ENCODE data around the gene PSMC2. TPM values are rescaled to one million over a fixed set of nuclear protein-coding genes. Genes with fewer than 3 reads are reported as not detected.

Gene PSMC2
- total and polyA plus RNA-seq, 10 of the 15 experiments (the other 5 are each of a cell fraction or from before 2014, with no cell fraction given): 117 to 347 (median 220) TPM

DNA sequence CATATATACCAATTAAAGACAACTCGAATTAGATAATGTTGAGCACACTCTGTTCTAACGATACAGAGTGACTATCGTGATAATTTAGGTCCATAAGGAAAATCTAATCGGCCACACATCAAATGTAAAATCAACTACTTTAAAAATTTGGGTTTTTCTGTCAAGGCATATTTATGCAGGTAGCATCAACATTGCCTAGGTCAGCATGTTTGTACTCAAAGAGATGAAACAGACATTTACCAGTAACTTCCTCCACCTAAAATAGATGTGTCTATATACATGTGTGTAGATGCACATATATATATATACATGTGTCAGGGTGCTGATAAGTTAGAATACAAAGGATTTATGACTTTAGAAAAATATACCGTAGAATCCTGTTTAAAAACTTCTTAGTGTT, 22.0 kb downstream of the PSMC2 start:
- FAIRE-seq: no peak
- DNase-seq (ENCODE audit: low read depth, low spot score): no peak
- intact Hi-C loops (cut with micrococcal nuclease; ENCODE audit: unreplicated experiment): no loop called here
- Histone ChIP-seq H3K27me3 (replicated peaks in 1 of 2; ENCODE audit: control insufficient read depth in 2 of 2, insufficient read depth in 2 of 2, low read length in 1 of 2) (no peaks in the 10 kb centered on the region), H4K20me1 (ENCODE audit: control insufficient read depth, insufficient read depth) (no peaks in the 10 kb centered on the region), H3K36me3 (ENCODE audit: control insufficient read depth in 2 of 2, insufficient read depth in 2 of 2, low read length in 1 of 2) (peaks cover 5 to 22% of the 10 kb centered on the region in 2 experiments), H3K4me3 (no peak overlapping the region), H3K4me1 (ENCODE audit: control insufficient read depth, insufficient read depth, low read length) (no peaks in the 10 kb centered on the region), H3K27ac (ENCODE audit: control insufficient read depth, insufficient read depth) (no peak overlapping the region), H3K9ac (ENCODE audit: control insufficient read depth, insufficient read depth, low read length) (no peak overlapping the region), H2AFZ (ENCODE audit: control insufficient read depth, low read depth, low read length) (no peak overlapping the region), H3K79me2 (ENCODE audit: control insufficient read depth, insufficient read depth, low read length) (no peaks in the 10 kb centered on the region), H3K4me2 (ENCODE audit: control insufficient read depth, insufficient read depth) (no peak overlapping the region), H3K9me3 (replicated peaks; ENCODE audit: control insufficient read depth, insufficient read depth, low read length) (no peaks in the 10 kb centered on the region)
- WGBS (ENCODE audit: insufficient coverage, insufficient replicate concordance, low lambda C conversion rate, missing lambda C conversion rate): over 99% methylated on average over 5 of the region's 5 CpGs
- ChIA-PET CTCF (no interaction called here), RAD21 (ENCODE audit: unreplicated experiment) (no interaction called here), POLR2A (no interaction called here), SMC1A (ENCODE audit: uncharacterized antibody, unreplicated experiment) (interaction anchor here (0.7 kb wide), 1 partner anchor 45 kb away, joined by 3 read pairs; no protein-coding TSS in a partner anchor)
- ATAC-seq: no peak
- BruUV-seq (replicated peaks): no TSS peak
- in situ Hi-C loops (cut with MboI): no loop called here
- no peak for TF ChIP-seq BHLHE40 (IDR thresholded peaks at IDR 0.05; ENCODE audit: borderline replicate concordance in 1 of 2, low read depth in 2 of 2, low read length in 1 of 2)
- TF ChIP-seq EP300 (IDR thresholded peaks at IDR 0.05; ENCODE audit: borderline replicate concordance in 1 of 2, control insufficient read depth in 1 of 2, low read depth in 2 of 2, low read length in 2 of 2): no peak
- no peak for TF ChIP-seq TCF3 (IDR thresholded peaks at IDR 0.05; ENCODE audit: borderline replicate concordance, insufficient read depth, low read depth, low read length)
- TF ChIP-seq CBFB (IDR thresholded peaks at IDR 0.05; ENCODE audit: low read depth): no peak
- TF ChIP-seq MTA3 (IDR thresholded peaks at IDR 0.05; ENCODE audit: borderline replicate concordance, low read length): no peak
- no peak for TF ChIP-seq TARDBP (IDR thresholded peaks at IDR 0.05; ENCODE audit: borderline replicate concordance)
- no peak for TF ChIP-seq NRF1 (conservative IDR thresholded peaks at IDR 0.05; ENCODE audit: low read depth, low read length)
- TF ChIP-seq HDAC2 (IDR thresholded peaks at IDR 0.05): no peak
- no peak for TF ChIP-seq SPI1 (IDR thresholded peaks at IDR 0.05; ENCODE audit: borderline replicate concordance, insufficient read depth, low read depth, low read length)
- no peak for TF ChIP-seq ZNF622 (IDR thresholded peaks at IDR 0.05)
- no peak for TF ChIP-seq SP1 (IDR thresholded peaks at IDR 0.05; ENCODE audit: low read depth, low read length)
